Measurements from ENCODE around the gene NEMP1.

NEMP1 gene

DNA sequence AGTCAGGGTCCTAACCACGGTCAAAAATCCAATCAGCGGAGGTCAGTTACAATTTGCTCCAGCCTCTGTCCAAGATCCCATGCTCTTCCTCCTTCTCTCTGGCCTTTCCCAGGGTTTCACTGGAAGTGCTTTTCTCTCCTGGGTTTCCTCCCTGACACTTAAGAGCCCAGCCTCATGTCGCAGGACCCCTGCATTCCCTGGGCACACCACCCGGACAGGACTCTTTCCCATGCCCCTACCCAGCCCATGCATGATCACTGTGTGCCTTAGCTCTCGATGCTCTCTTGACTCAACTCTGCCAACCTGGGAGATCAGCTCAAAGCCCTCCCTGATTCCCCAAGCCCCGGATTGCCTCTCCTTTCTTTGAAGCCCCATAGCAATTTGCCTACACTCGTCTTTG, 46.8 kb downstream of the NEMP1 start:
- Histone ChIP-seq H3K36me3 (no peaks in the 10 kb centered on the region), H3K27ac (peak overlapping the region; percentile 29; the same call in 1 of the 2 replicates), H3K9me3 (ENCODE audit: severe bottlenecking) (no peaks in the 10 kb centered on the region), H3K27me3 (ENCODE audit: insufficient read depth, low read depth, severe bottlenecking) (no peaks in the 10 kb centered on the region), H3K4me3 (ENCODE audit: low read depth, low read length) (no peak overlapping the region)
- no peak for DNase-seq
- TF ChIP-seq, protein P1, sequence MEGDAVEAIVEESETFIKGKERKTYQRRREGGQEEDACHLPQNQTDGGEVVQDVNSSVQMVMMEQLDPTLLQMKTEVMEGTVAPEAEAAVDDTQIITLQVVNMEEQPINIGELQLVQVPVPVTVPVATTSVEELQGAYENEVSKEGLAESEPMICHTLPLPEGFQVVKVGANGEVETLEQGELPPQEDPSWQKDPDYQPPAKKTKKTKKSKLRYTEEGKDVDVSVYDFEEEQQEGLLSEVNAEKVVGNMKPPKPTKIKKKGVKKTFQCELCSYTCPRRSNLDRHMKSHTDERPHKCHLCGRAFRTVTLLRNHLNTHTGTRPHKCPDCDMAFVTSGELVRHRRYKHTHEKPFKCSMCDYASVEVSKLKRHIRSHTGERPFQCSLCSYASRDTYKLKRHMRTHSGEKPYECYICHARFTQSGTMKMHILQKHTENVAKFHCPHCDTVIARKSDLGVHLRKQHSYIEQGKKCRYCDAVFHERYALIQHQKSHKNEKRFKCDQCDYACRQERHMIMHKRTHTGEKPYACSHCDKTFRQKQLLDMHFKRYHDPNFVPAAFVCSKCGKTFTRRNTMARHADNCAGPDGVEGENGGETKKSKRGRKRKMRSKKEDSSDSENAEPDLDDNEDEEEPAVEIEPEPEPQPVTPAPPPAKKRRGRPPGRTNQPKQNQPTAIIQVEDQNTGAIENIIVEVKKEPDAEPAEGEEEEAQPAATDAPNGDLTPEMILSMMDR (IDR thresholded peaks at IDR 0.05; ENCODE audit: low read depth, low read length), result no peak

DNA sequence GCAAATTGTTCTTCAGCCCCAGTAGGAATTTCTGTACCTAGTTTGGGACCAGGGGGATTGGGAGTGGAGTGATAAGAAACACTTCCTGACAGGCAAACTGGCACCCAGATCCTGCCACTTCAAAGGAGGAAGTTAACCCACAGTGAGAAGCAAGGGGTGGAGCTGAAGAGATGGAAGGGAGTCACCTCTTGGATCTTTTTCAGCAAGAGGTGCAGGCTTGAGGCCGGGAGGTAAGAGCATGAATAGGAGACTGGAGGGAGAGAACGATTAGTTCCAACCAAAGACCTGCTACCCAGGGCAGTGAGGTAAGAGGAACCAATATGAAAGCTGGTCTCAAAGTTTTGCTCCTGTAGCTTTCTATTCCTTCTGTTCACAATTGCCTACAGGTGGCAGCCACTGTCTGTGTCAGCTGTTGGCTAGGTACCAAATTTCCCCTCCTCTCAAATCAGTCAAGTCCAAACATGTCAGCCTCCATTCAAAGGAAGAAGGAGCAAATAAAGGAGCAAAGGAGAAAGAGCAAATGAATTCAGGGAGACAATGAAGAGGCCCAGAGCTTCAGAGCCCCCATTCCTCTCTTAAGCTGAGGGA, 47.4 kb downstream of the NEMP1 start:
- TF ChIP-seq, protein P1 (IDR thresholded peaks at IDR 0.05; ENCODE audit: low read depth, low read length), result peak; percentile 24; the same call in 1 of the 2 replicates
- no peaks in the 10 kb centered on the region for H3K9me3 ChIP-seq (ENCODE audit: severe bottlenecking)
- no peak for DNase-seq
- H3K36me3 ChIP-seq, result no peaks in the 10 kb centered on the region
- no peaks in the 10 kb centered on the region for H3K27me3 ChIP-seq (ENCODE audit: insufficient read depth, low read depth, severe bottlenecking)
- H3K27ac ChIP-seq, result peak overlapping the region; percentile 29; the same call in 1 of the 2 replicates
- H3K4me3 ChIP-seq (ENCODE audit: low read depth, low read length), result no peak overlapping the region

DNA sequence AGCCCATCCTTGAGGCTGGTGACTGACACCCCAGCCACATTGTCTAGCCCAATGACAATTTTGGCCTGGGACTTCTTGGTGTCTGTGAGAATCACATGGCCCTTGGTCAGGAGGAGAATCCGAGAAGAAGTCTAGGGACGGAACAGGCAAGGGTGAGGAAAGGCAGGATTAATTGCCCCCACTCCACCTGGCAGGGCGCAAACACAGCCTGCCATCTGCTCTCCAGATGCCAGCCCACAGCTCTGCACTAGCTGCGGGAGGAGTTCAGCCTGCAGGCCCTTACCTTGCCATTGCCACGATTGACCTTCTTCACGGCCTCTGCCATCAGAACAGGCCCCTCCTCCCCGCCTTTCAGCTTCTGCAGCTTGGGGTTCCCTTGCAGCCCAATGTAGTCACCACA, 49.1 kb downstream of the NEMP1 start:
- TF ChIP-seq, protein P1 (IDR thresholded peaks at IDR 0.05; ENCODE audit: low read depth, low read length), result no peak
- H3K27ac ChIP-seq, result no peak overlapping the region
- H3K4me3 ChIP-seq (ENCODE audit: low read depth, low read length), result no peak overlapping the region
- no peak for DNase-seq
- H3K9me3 ChIP-seq (ENCODE audit: severe bottlenecking), result no peaks in the 10 kb centered on the region
- no peaks in the 10 kb centered on the region for H3K27me3 ChIP-seq (ENCODE audit: insufficient read depth, low read depth, severe bottlenecking)
- no peaks in the 10 kb centered on the region for H3K36me3 ChIP-seq

DNA sequence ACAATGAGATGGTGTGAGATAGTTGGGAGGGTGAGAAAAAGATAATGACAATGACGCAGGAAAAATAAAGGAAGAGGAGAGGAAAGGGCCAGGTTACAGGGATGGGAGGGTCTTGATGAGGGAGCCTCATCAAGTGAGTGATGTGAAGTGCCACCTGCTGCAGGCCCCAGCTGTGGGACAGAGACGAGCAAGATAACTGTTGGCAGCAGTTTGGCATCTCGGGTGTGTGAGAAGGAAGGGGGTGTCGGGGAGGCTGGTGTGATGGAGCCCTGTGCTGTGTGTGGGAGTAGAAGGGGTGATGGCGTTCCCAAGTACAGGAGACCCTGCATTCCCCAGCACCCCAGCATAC, 50.8 kb downstream of the NEMP1 start:
- no peaks in the 10 kb centered on the region for H3K36me3 ChIP-seq
- no peaks in the 10 kb centered on the region for H3K9me3 ChIP-seq (ENCODE audit: severe bottlenecking)
- no peaks in the 10 kb centered on the region for H3K27me3 ChIP-seq (ENCODE audit: insufficient read depth, low read depth, severe bottlenecking)
- DNase-seq, result no peak
- no peak overlapping the region for H3K4me3 ChIP-seq (ENCODE audit: low read depth, low read length)
- TF ChIP-seq, protein P1 (IDR thresholded peaks at IDR 0.05; ENCODE audit: low read depth, low read length), result no peak
- H3K27ac ChIP-seq, result no peak overlapping the region

DNA sequence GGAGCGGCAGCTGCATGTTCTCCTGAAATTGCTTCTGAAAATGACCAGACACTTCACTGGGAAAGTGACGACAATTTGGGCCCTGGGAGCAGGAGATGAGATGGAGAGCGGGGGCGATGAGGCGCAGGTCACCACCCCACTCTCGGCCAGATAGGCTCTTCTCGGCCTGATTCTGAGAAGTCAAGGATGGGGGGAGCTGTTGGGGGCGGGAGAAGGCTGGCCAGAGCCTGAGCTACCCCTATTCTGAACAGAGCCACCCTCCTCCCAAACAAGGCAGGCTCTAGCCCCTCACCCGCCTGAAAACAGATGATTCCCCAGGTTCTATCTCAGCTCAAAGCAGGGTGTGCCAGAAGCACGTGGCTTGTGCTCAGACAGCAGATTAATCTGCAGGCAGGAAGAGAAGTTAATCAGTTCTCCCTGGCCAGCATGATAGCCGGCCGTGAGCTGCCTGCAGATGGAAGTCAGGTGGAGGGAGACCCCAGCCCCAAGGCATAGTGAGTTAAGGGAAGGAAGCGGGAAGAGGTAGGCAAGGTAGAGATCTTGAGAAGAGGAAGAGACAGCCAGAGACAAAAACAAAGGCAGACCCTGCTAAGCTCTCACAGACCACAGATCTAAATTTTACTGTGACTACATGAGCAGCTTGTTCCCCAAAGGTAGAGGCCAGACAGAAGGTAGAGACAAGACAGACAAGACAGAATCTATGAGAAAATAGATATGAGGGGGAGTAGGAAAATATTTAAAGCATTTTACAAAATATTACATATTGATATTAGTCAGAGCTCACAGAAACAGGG, 51.4 kb downstream of the NEMP1 start:
- Histone ChIP-seq H3K27ac (no peak overlapping the region), H3K27me3 (ENCODE audit: insufficient read depth, low read depth, severe bottlenecking) (no peaks in the 10 kb centered on the region), H3K4me3 (ENCODE audit: low read depth, low read length) (no peak overlapping the region), H3K36me3 (no peaks in the 10 kb centered on the region), H3K9me3 (ENCODE audit: severe bottlenecking) (no peaks in the 10 kb centered on the region)
- DNase-seq, result peak; percentile 63
- TF ChIP-seq, protein P1 (IDR thresholded peaks at IDR 0.05; ENCODE audit: low read depth, low read length), result no peak

Measured in WERI-Rb-1 (cell line).